K562 (cell line): ENCODE data around the gene ADAP2. TPM values are rescaled to one million over a fixed set of nuclear protein-coding genes. Genes with fewer than 3 reads are reported as not detected.

ENCODE experiments used
- ATAC-seq: fragments of 200-7000 bp; cut with Tn5 transposase; 3 replicates; pipeline ENCODE4 v1.9.1; 2020; ENCODE audit warnings: moderate library complexity
- BruUV-seq: library from RNA; stranded (reverse); fragments of 400-500 nt; replicated peaks from 2 replicates; lab custom pipeline; 2021; lab: Mats Ljungman, UMichigan
- CTCF ChIA-PET: fragments of 300-600 bp; formaldehyde crosslinking; extraction: SDS; loops from one replicate; lab custom pipeline; 2021; ENCODE audit warnings: low intra/inter-chr PET ratio; lab: Yijun Ruan, JAX
- POLR2A ChIA-PET: fragments of 300-600, 350-650 bp; sonication (Branson Sonifier 250); formaldehyde crosslinking; extraction: SDS; loops from one replicate; lab custom pipeline; 2021; ENCODE audit warnings: antibody characterized with exemption, inconsistent platforms; lab: Yijun Ruan, JAX
- DNase-seq, 4 experiments: peaks; one replicate each; pipeline versions ENCODE4 v3.0.0 to v3.0.0-alpha.2; 2011 to 2018; ENCODE audit warnings: low spot score in 3 of 4, mixed read lengths in 3 of 4; ENCODE audit errors: extremely low read depth in 1 of 4
- FAIRE-seq: peaks from 2 replicates; lab custom pipeline; 2011; peaks lifted over from hg19 to GRCh38; lab: Jason Lieb, UNC
- H2AFZ ChIP-seq: 2 replicates; pipeline ENCODE4 v1.6.0; 2011; ENCODE audit warnings: low read depth, low read length, control low read depth, inconsistent platforms
- H3K27ac ChIP-seq: fragments of 200-600 bp; 3 replicates; pipeline ENCODE4 v1.8.0; 2011; ENCODE audit warnings: low read depth, mild to moderate bottlenecking, control low read depth, inconsistent platforms, low read length, moderate library complexity, mixed read lengths; ENCODE audit errors: extremely low read depth
- H3K27me3 ChIP-seq, 2 experiments: fragments of 300-600 bp in 1 of 2; 2 replicates in 1 of 2; 3 replicates in 1 of 2; pipeline versions ENCODE4 v1.6.0 to v1.8.0; 2011; ENCODE audit warnings: inconsistent platforms in 2 of 2, low read length in 2 of 2, mild to moderate bottlenecking in 1 of 2, mixed read lengths in 1 of 2, moderate library complexity in 1 of 2; ENCODE audit not compliant: control insufficient read depth in 2 of 2, insufficient read depth in 2 of 2
- H3K36me3 ChIP-seq: fragments of 300-600 bp; 3 replicates; pipeline ENCODE4 v1.8.0; 2011; ENCODE audit warnings: mild to moderate bottlenecking, low read length, inconsistent platforms; ENCODE audit not compliant: control insufficient read depth, insufficient read depth
- H3K4me1 ChIP-seq, 2 experiments: fragments of 200-600 bp in 1 of 2; replicated peaks in 1 of 2; 2 replicates in 1 of 2; 3 replicates in 1 of 2; pipeline versions ENCODE4 v1.5.1 to v1.8.0; 2011; ENCODE audit warnings: inconsistent platforms in 2 of 2, low read length in 2 of 2, mild to moderate bottlenecking in 1 of 2, mixed read lengths in 1 of 2, moderate library complexity in 1 of 2; ENCODE audit not compliant: control insufficient read depth in 2 of 2, insufficient read depth in 2 of 2
- H3K4me2 ChIP-seq: 2 replicates; pipeline ENCODE4 v1.6.1; 2011; ENCODE audit warnings: low read length, control low read depth, inconsistent platforms, mixed read lengths; ENCODE audit not compliant: insufficient read depth
- H3K4me3 ChIP-seq: fragments of 200-600 bp; sonication (generic), shearing (Covaris generic); 2 replicates; pipeline ENCODE4 v1.5.1; 2016; ENCODE audit warnings: control low read depth, inconsistent platforms
- H3K79me2 ChIP-seq: fragments of 200-600 bp; 3 replicates; pipeline ENCODE4 v1.8.0; 2011; ENCODE audit warnings: low read length, inconsistent platforms; ENCODE audit not compliant: control insufficient read depth, insufficient read depth
- H3K9ac ChIP-seq, 2 experiments: 2 replicates each; pipeline versions ENCODE4 v1.6.0 to v1.6.1; 2011; ENCODE audit warnings: low read depth in 2 of 2, low read length in 2 of 2, control low read depth in 1 of 2, inconsistent platforms in 1 of 2, mild to moderate bottlenecking in 1 of 2, mixed read lengths in 1 of 2; ENCODE audit not compliant: insufficient read depth in 1 of 2
- H3K9me1 ChIP-seq: one replicate; pipeline ENCODE4 v1.6.0; 2011; ENCODE audit warnings: inconsistent platforms, mild to moderate bottlenecking, low read length, moderate library complexity; ENCODE audit not compliant: control insufficient read depth, insufficient read depth
- H3K9me3 ChIP-seq: replicated peaks from 2 replicates; pipeline ENCODE4 v1.5.1; 2011; ENCODE audit warnings: low read depth, low read length, inconsistent platforms; ENCODE audit not compliant: control insufficient read depth, insufficient read depth
- H4K20me1 ChIP-seq: replicated peaks from 2 replicates; pipeline ENCODE4 v1.6.1; 2011; ENCODE audit warnings: low read length, inconsistent platforms, mixed read lengths; ENCODE audit not compliant: control insufficient read depth, insufficient read depth
- CHCHD3 ChIP-seq: fragments of 250-450 bp; sonication (Bioruptor Pico); IDR thresholded peaks from 2 replicates; pipeline ENCODE4 v2.1.2; 2022; ENCODE audit warnings: mild to moderate bottlenecking
- FOXA1 ChIP-seq: fragments of 450-650 bp; IDR thresholded peaks from 2 replicates; pipeline ENCODE4 v1.6.1; 2016; ENCODE audit warnings: mild to moderate bottlenecking, borderline replicate concordance
- MCM2 ChIP-seq: fragments of 450-650 bp; IDR thresholded peaks from 2 replicates; pipeline ENCODE4 v1.6.1; 2017; ENCODE audit warnings: low read depth, mild to moderate bottlenecking
- NFYB ChIP-seq: IDR thresholded peaks from 2 replicates; pipeline ENCODE4 v1.6.1; 2011; ENCODE audit warnings: mild to moderate bottlenecking, moderate library complexity; ENCODE audit not compliant: insufficient read length; ENCODE audit errors: extremely low read depth
- ZNF197 ChIP-seq: fragments of 200-800 bp; sonication (Bioruptor generic); IDR thresholded peaks from 2 replicates; pipeline ENCODE4 v1.6.1; 2016; ENCODE audit warnings: low read depth, missing genetic modification characterization, missing compliant biosample characterization
- ZNF23 ChIP-seq: fragments of 250-450 bp; sonication (Bioruptor Pico); IDR thresholded peaks from 2 replicates; pipeline ENCODE4 v1.4.0; 2020; ENCODE audit warnings: mild to moderate bottlenecking
- WGBS: fragments of 100-300 bp; shearing (Covaris generic); methylation state at CpG from one replicate; pipeline ENCODE4 v1.1.6; 2016; ENCODE audit warnings: low coverage, mixed read lengths; ENCODE audit not compliant: insufficient coverage; ENCODE audit errors: missing lambda C conversion rate; 5-methylcytosine and 5-hydroxymethylcytosine counted together
- in situ Hi-C: fragments of 300-500 bp; cut with MboI; formaldehyde crosslinking; loops from 4 replicates; pipeline ENCODE4 v1.15.0; 2018; ENCODE audit warnings: inconsistent platforms, mixed read lengths
- intact Hi-C: fragments of 100-400 bp; cut with micrococcal nuclease; formaldehyde crosslinking; loops from 2 replicates; pipeline ENCODE4 v1.14.2; 2022
- polyA plus RNA-seq, 8 experiments: library from polyadenylated mRNA; depleted of rRNA in 4 of 8; stranded (reverse) in 5 of 8; unstranded in 3 of 8; fragments of >200 nt; fragmentation: Nextera tagmentation in 2 of 8; fragmentation: Illumina TruSeq in 1 of 8; extraction: Ambion mirVana in 2 of 8; extraction: Trizol in 1 of 8; gene quantifications; 2 replicates each; pipeline versions ENCODE4 v1.2.1 to v1.2.3, GENCODE V29; 2011 to 2014; ENCODE audit warnings: inconsistent platforms in 1 of 8, missing spikeins in 1 of 8
- total RNA-seq, 7 experiments: library from RNA; depleted of rRNA in 6 of 7; stranded (reverse); fragments of >200 nt in 6 of 7; fragmentation: Illumina TruSeq in 2 of 7; extraction: Trizol in 2 of 7; gene quantifications; 2 replicates each; pipeline versions ENCODE4 v1.2.1 to v1.2.3, GENCODE V29; 2011 to 2021; ENCODE audit warnings: low replicate concordance in 1 of 7
- TF ChIP-seq, protein P1 (sequence below): fragments of 450-650 bp; IDR thresholded peaks from 2 replicates; pipeline ENCODE4 v1.6.1; 2018; ENCODE audit warnings: mild to moderate bottlenecking, low read depth; ENCODE audit not compliant: partially characterized antibody
- TF ChIP-seq, protein P2 (sequence below): sonication (generic); formaldehyde crosslinking; IDR thresholded peaks from 2 replicates; pipeline ENCODE4 v1.8.0; 2022; ENCODE audit warnings: missing genetic modification reagents, mild to moderate bottlenecking, moderate library complexity, borderline replicate concordance

Gene ADAP2
- total and polyA plus RNA-seq, 9 of the 15 experiments (the other 6 are each of a cell fraction or from before 2014, with no cell fraction given): 0.06 to 0.73 (median 0.23) TPM; not detected in 5

DNA sequence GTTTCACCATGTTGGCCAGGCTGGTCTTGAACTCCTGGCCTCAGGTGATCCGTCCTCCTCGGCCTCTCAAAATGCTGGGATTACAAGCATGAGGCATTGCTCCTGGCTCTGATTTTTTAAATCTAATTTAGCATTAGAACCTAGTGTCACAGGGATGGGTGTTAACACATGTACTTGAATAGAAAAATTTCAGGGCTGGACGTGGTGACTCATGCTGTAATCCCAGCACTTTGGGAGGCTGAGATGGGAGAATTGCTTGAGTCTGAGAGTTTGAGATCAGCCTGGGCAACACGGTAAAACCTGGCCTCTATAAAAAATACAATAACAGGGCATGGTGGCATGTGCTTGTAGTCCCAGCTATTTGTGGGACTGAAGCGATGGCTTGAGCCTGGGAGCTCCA, 43.1 kb downstream of the ADAP2 start:
- no peak overlapping the region for H3K27ac ChIP-seq
- ChIA-PET CTCF (no interaction called here), POLR2A (no interaction called here)
- in situ Hi-C loops (no loop called here), intact Hi-C loops (no loop called here)
- H3K36me3 ChIP-seq: no peaks in the 10 kb centered on the region
- FAIRE-seq: no peak
- no peak overlapping the region for H3K4me2 ChIP-seq
- no peak for DNase-seq
- peaks cover 0 to 3% of the 10 kb centered on the region in 2 experiments; a peak in 1 of 5 replicates for H3K4me1 ChIP-seq
- no peaks in the 10 kb centered on the region for H3K9me1 ChIP-seq
- no peaks in the 10 kb centered on the region for H3K9me3 ChIP-seq
- WGBS: 35% methylated on average over 5 of the region's 5 CpGs
- no TSS peak for BruUV-seq
- H3K4me3 ChIP-seq: no peak overlapping the region
- H3K79me2 ChIP-seq: no peaks in the 10 kb centered on the region
- no peaks in the 10 kb centered on the region for H3K27me3 ChIP-seq
- H4K20me1 ChIP-seq: no peaks in the 10 kb centered on the region
- no peak for TF ChIP-seq ZNF23 (CRISPR knock-in tag)
- no peak for TF ChIP-seq FOXA1
- TF ChIP-seq NFYB: no peak
- no peak for TF ChIP-seq MCM2
- TF ChIP-seq ZNF197: no peak
- TF ChIP-seq, protein P1, sequence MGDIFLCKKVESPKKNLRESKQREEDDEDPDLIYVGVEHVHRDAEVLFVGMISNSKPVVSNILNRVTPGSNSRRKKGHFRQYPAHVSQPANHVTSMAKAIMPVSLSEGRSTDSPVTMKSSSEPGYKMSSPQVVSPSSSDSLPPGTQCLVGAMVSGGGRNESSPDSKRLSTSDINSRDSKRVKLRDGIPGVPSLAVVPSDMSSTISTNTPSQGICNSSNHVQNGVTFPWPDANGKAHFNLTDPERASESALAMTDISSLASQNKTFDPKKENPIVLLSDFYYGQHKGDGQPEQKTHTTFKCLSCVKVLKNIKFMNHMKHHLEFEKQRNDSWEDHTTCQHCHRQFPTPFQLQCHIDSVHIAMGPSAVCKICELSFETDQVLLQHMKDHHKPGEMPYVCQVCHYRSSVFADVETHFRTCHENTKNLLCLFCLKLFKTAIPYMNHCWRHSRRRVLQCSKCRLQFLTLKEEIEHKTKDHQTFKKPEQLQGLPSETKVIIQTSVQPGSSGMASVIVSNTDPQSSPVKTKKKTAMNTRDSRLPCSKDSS: no peak
- TF ChIP-seq CHCHD3 (CRISPR knock-in tag): no peak
- TF ChIP-seq, protein P2, sequence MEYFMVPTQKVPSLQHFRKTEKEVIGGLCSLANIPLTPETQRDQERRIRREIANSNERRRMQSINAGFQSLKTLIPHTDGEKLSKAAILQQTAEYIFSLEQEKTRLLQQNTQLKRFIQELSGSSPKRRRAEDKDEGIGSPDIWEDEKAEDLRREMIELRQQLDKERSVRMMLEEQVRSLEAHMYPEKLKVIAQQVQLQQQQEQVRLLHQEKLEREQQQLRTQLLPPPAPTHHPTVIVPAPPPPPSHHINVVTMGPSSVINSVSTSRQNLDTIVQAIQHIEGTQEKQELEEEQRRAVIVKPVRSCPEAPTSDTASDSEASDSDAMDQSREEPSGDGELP (CRISPR knock-in tag): no peak
- H3K9ac ChIP-seq: no peak overlapping the region
- no peak for ATAC-seq
- H2AFZ ChIP-seq: no peak overlapping the region
